ENCODE results near the gene C1QTNF2. TPM values are rescaled to one million over a fixed set of nuclear protein-coding genes. Genes with fewer than 3 reads are reported as not detected.

C1QTNF2 gene
- total RNA-seq, 1 experiment from 2014 or later = 0.20 TPM

- peak overlapping the region; percentile 66 for H3K4me3 ChIP-seq
- peaks cover 53% of the 10 kb centered on the region for H3K4me1 ChIP-seq (replicated peaks; ENCODE audit: insufficient read depth)
- H3K36me3 ChIP-seq (ENCODE audit: low read depth) = 0 out of 2 replicates have a peak, but pooled peaks cover 5% of the 10 kb centered on the region
- BruUV-seq (replicated peaks) = no TSS peak
- H3K9me3 ChIP-seq (ENCODE audit: insufficient read depth, low read depth) = no peaks in the 10 kb centered on the region
- ChIA-PET CTCF (interaction anchor here (0.5 to 1.6 kb wide), 4 partner anchors 19 to 906 kb away, joined by 4 to 8 read pairs (median 6); no protein-coding TSS in a partner anchor), POLR2A (ENCODE audit: unreplicated experiment) (interaction anchor here (0.5 to 0.8 kb wide), 4 partner anchors 10 to 1704 kb away, joined by 3 to 8 read pairs (median 6); no protein-coding TSS in a partner anchor)
- TF ChIP-seq EZH2 (IDR thresholded peaks at IDR 0.05; ENCODE audit: low read depth) (no peak), CTCF (conservative IDR thresholded peaks at IDR 0.05) (no peak)
- no peaks in the 10 kb centered on the region for H3K27me3 ChIP-seq (ENCODE audit: insufficient read depth, low read depth)
- H3K27ac ChIP-seq = peak overlapping the region; percentile 85
- H3F3A ChIP-seq (ENCODE audit: insufficient read depth, low read depth) = peaks cover 6% of the 10 kb centered on the region; the same call in 1 of the 2 replicates
- peak overlapping the region; percentile 92 for H3K4me2 ChIP-seq
- H3K9me2 ChIP-seq (ENCODE audit: insufficient read depth) = no peaks in the 10 kb centered on the region
- intact Hi-C loops (cut with micrococcal nuclease; ENCODE audit: unreplicated experiment) = loop anchor here (2.0 kb wide), 1 partner anchor 19 kb away; the partner anchor contains the start of gene FAM200C
- no peak for DNase-seq
- H3K79me2 ChIP-seq (ENCODE audit: low read depth) = peaks cover 64% of the 10 kb centered on the region
- H2AFZ ChIP-seq = peak overlapping the region; percentile 86
- H4K20me1 ChIP-seq (ENCODE audit: insufficient read depth) = peaks cover 9% of the 10 kb centered on the region; the same call in 1 of the 2 replicates
Observed at GRCh38 chr5:160419458-160420330, 49.3 kb upstream of the C1QTNF2 start.

- TSS peak; percentile 75 for BruUV-seq (replicated peaks)
- Histone ChIP-seq H3K4me3 (peak within 1 kb of the TSS; percentile 66), H3K27ac (peak within 1 kb of the TSS; percentile 85), H3K36me3 (ENCODE audit: low read depth) (peaks cover 10% of the 10 kb centered on the region), H3K9me2 (ENCODE audit: insufficient read depth) (no peaks in the 10 kb centered on the region), H3K9me3 (ENCODE audit: insufficient read depth, low read depth) (no peaks in the 10 kb centered on the region), H3K4me2 (peak within 1 kb of the TSS; percentile 95), H3K4me1 (replicated peaks; ENCODE audit: insufficient read depth) (peaks cover 45% of the 10 kb centered on the region), H4K20me1 (ENCODE audit: insufficient read depth) (peaks cover 9% of the 10 kb centered on the region; the same call in 1 of the 2 replicates), H2AFZ (peak within 1 kb of the TSS; percentile 86), H3F3A (ENCODE audit: insufficient read depth, low read depth) (peaks cover 6% of the 10 kb centered on the region; the same call in 1 of the 2 replicates), H3K79me2 (ENCODE audit: low read depth) (peaks cover 55% of the 10 kb centered on the region), H3K27me3 (ENCODE audit: insufficient read depth, low read depth) (no peaks in the 10 kb centered on the region)
- DNase-seq = peak; percentile 87 to 97
- intact Hi-C loops (cut with micrococcal nuclease; ENCODE audit: unreplicated experiment) = loop anchor here (2.0 kb wide), 1 partner anchor 18 kb away; the partner anchor contains the start of gene FAM200C
- no peak for TF ChIP-seq CTCF (conservative IDR thresholded peaks at IDR 0.05)
- no peak for TF ChIP-seq EZH2 (IDR thresholded peaks at IDR 0.05; ENCODE audit: low read depth)
- POLR2A ChIA-PET (ENCODE audit: unreplicated experiment) = interaction anchor here (0.5 to 0.8 kb wide), 6 partner anchors 11 to 1704 kb away, joined by 3 to 8 read pairs (median 5); no protein-coding TSS in a partner anchor
- CTCF ChIA-PET = interaction anchor here (0.5 to 1.6 kb wide), 4 partner anchors 20 to 905 kb away, joined by 4 to 8 read pairs (median 4); no protein-coding TSS in a partner anchor
Observed at GRCh38 chr5:160418561-160419457, 48.4 kb upstream of the C1QTNF2 start, which contains the start of gene SLU7. Gene SLU7 (minus strand): TSS chr5:160419081. CDS start chr5:160415294, 3,787 bp downstream.
